HCT116 (cell line): Measurements from ENCODE around the gene TACR2. TPM values are rescaled to one million over a fixed set of nuclear protein-coding genes. Genes with fewer than 3 reads are reported as not detected.

Experiments used
- ATAC-seq: fragments of 200-7000 bp; cut with Tn5 transposase; 2 replicates; pipeline ENCODE4 v1.9.1; 2020; ENCODE audit warnings: mild to moderate bottlenecking, moderate library complexity
- BruUV-seq: library from RNA; stranded (reverse); fragments of 400-500 nt; replicated peaks from 2 replicates; lab custom pipeline; 2021; lab: Mats Ljungman, UMichigan
- CTCF ChIA-PET: fragments of 300-600 bp; sonication (Branson Sonifier 250); formaldehyde crosslinking; loops from one replicate; lab custom pipeline; 2021; ENCODE audit warnings: antibody characterized with exemption; lab: Charles Lee
- POLR2A ChIA-PET: fragments of 300-600, 350-600 bp; sonication (Branson Sonifier 250); formaldehyde crosslinking; loops from one replicate; lab custom pipeline; 2021; ENCODE audit warnings: antibody characterized with exemption; lab: Charles Lee
- RAD21 ChIA-PET, 2 experiments: fragments of 300-600 bp; sonication (Branson Sonifier 250); formaldehyde crosslinking; loops; one replicate each; lab custom pipeline; 2023; ENCODE audit warnings: low total read pairs in 2 of 2; ENCODE audit not compliant: uncharacterized antibody in 2 of 2, unreplicated experiment in 2 of 2, low non-redundant PET in 1 of 2; lab: Charles Lee
- DNase-seq: peaks from one replicate; pipeline ENCODE4 v3.0.0-alpha.2; 2010; ENCODE audit warnings: low read depth, low spot score
- H2AFZ ChIP-seq: fragments of 200-600 bp; shearing (Covaris generic), sonication (generic); 2 replicates; pipeline ENCODE4 v1.6.1; 2017; ENCODE audit warnings: low read depth, mixed run types, mixed read lengths, antibody characterized with exemption, low read length; ENCODE audit not compliant: poor library complexity, severe bottlenecking
- H3K27ac ChIP-seq: 2 replicates; pipeline ENCODE4 v1.5.1; 2012; ENCODE audit warnings: low read depth, low read length
- H3K27me3 ChIP-seq: fragments of 200-600 bp; sonication (generic); 2 replicates; pipeline ENCODE4 v1.6.1; 2016; ENCODE audit warnings: mixed run types, low read length, mixed read lengths; ENCODE audit not compliant: insufficient read depth
- H3K36me3 ChIP-seq, 2 experiments: fragments of 200-500 bp in 1 of 2; fragments of 200-600 bp in 1 of 2; sonication (Bioruptor generic) in 1 of 2; sonication (generic) in 1 of 2; 2 replicates each; pipeline versions ENCODE4 v1.5.1 to v1.6.1; 2014 to 2016; ENCODE audit warnings: low read length in 2 of 2, inconsistent platforms in 1 of 2, mixed read lengths in 1 of 2, mixed run types in 1 of 2; ENCODE audit not compliant: insufficient read depth in 2 of 2, control insufficient read depth in 1 of 2
- H3K4me1 ChIP-seq, 2 experiments: fragments of 200-600 bp in 1 of 2; sonication (generic) in 1 of 2; 2 replicates each; pipeline versions ENCODE4 v1.5.1 to v1.6.1; 2012 to 2017; ENCODE audit warnings: low read length in 2 of 2, inconsistent platforms in 1 of 2, mild to moderate bottlenecking in 1 of 2, mixed read lengths in 1 of 2, mixed run types in 1 of 2, moderate library complexity in 1 of 2; ENCODE audit not compliant: insufficient read depth in 2 of 2, control insufficient read depth in 1 of 2
- H3K4me2 ChIP-seq: fragments of 200-600 bp; sonication (generic); 2 replicates; pipeline ENCODE4 v1.6.1; 2017; ENCODE audit warnings: mixed run types, low read length, mixed read lengths
- H3K4me3 ChIP-seq, 2 experiments: fragments of 200-600 bp in 1 of 2; sonication (generic) in 1 of 2; replicated peaks in 1 of 2; 2 replicates each; pipeline ENCODE4 v1.5.1; 2011 to 2016; ENCODE audit warnings: low read length in 2 of 2, control low read depth in 1 of 2, low read depth in 1 of 2, mild to moderate bottlenecking in 1 of 2, mixed read lengths in 1 of 2, mixed run types in 1 of 2
- H3K79me2 ChIP-seq: fragments of 200-600 bp; sonication (generic); 2 replicates; pipeline ENCODE4 v1.6.1; 2017; ENCODE audit warnings: mild to moderate bottlenecking, mixed run types, low read length, moderate library complexity, mixed read lengths; ENCODE audit not compliant: insufficient read depth
- H3K9ac ChIP-seq: fragments of 200-600 bp; sonication (generic); 2 replicates; pipeline ENCODE4 v1.6.1; 2016; ENCODE audit warnings: low read length, mixed read lengths
- H3K9me2 ChIP-seq: fragments of 200-600 bp; sonication (generic), shearing (Covaris generic); 2 replicates; pipeline ENCODE4 v1.6.1; 2017; ENCODE audit warnings: mixed run types, mild to moderate bottlenecking, moderate library complexity; ENCODE audit not compliant: insufficient read depth
- H3K9me3 ChIP-seq, 2 experiments: fragments of 200-500 bp in 1 of 2; fragments of 200-600 bp in 1 of 2; sonication (Bioruptor generic) in 1 of 2; sonication (generic) in 1 of 2; 2 replicates each; pipeline ENCODE4 v1.6.1; 2014 to 2017; ENCODE audit warnings: low read length in 2 of 2, mixed read lengths in 2 of 2, inconsistent platforms in 1 of 2, low read depth in 1 of 2, mild to moderate bottlenecking in 1 of 2, mixed run types in 1 of 2, moderate library complexity in 1 of 2; ENCODE audit not compliant: control insufficient read depth in 1 of 2, insufficient read depth in 1 of 2
- H4K20me1 ChIP-seq: fragments of 200-600 bp; sonication (generic), shearing (Covaris generic); 2 replicates; pipeline ENCODE4 v1.6.1; 2017; ENCODE audit warnings: mixed run types, mild to moderate bottlenecking, moderate library complexity; ENCODE audit not compliant: insufficient read depth
- ATF3 ChIP-seq: IDR thresholded peaks from 2 replicates; pipeline ENCODE4 v1.6.1; 2012
- CBX3 ChIP-seq: IDR thresholded peaks from 2 replicates; pipeline ENCODE4 v1.6.1; 2012; ENCODE audit warnings: low read depth
- CTCF ChIP-seq, 3 experiments: fragments of 200-600 bp in 1 of 3; sonication (generic) in 1 of 3; IDR thresholded peaks in 2 of 3; conservative IDR thresholded peaks in 1 of 3; 2 replicates each; pipeline ENCODE4 v1.5.1; 2012 to 2017; ENCODE audit warnings: low read depth in 2 of 3, low read length in 2 of 3, antibody characterized with exemption in 1 of 3, borderline replicate concordance in 1 of 3, control low read depth in 1 of 3, mild to moderate bottlenecking in 1 of 3, mixed read lengths in 1 of 3, mixed run types in 1 of 3, moderate library complexity in 1 of 3; ENCODE audit not compliant: insufficient read depth in 1 of 3
- EGR1 ChIP-seq: IDR thresholded peaks from 2 replicates; pipeline ENCODE4 v1.6.1; 2012; ENCODE audit warnings: low read depth
- EZH2phosphoT487 ChIP-seq: fragments of 200-600 bp; IDR thresholded peaks from 2 replicates; pipeline ENCODE4 v1.6.1; 2018; ENCODE audit warnings: antibody characterized with exemption, borderline replicate concordance
- FOSL1 ChIP-seq: IDR thresholded peaks from 2 replicates; pipeline ENCODE4 v1.6.1; 2012; ENCODE audit warnings: low read depth
- JUND ChIP-seq: IDR thresholded peaks from 2 replicates; pipeline ENCODE4 v1.6.1; 2012
- MAX ChIP-seq: IDR thresholded peaks from 2 replicates; pipeline ENCODE4 v1.6.1; 2012
- POLR2A ChIP-seq: IDR thresholded peaks from 2 replicates; pipeline ENCODE4 v1.7.0; 2011; ENCODE audit warnings: borderline replicate concordance; ENCODE audit not compliant: insufficient read depth, insufficient read length; ENCODE audit errors: extremely low read depth
- REST ChIP-seq: IDR thresholded peaks from 2 replicates; pipeline ENCODE4 v1.6.1; 2012; ENCODE audit warnings: low read depth
- SIN3A ChIP-seq: IDR thresholded peaks from 2 replicates; pipeline ENCODE4 v1.6.1; 2012; ENCODE audit warnings: low read depth
- YY1 ChIP-seq: IDR thresholded peaks from 2 replicates; pipeline ENCODE4 v1.6.1; 2011; ENCODE audit warnings: low read length, low read depth, moderate library complexity, mild to moderate bottlenecking; ENCODE audit not compliant: insufficient replicate concordance; ENCODE audit errors: extremely low read depth
- intact Hi-C: fragments of 100-400 bp; cut with micrococcal nuclease; formaldehyde crosslinking; loops from 2 replicates; pipeline ENCODE4 v1.10.0; 2022
- total RNA-seq: library from RNA; stranded (reverse); gene quantifications from one replicate; pipeline ENCODE4 v1.2.1, GENCODE V29; 2021; ENCODE audit not compliant: unreplicated experiment

The TACR2 gene
- total RNA-seq, 1 experiment from 2014 or later: not detected

- Histone ChIP-seq H3K36me3 (no peaks in the 10 kb centered on the region), H3K4me3 (no peak overlapping the region), H3K27me3 (no peaks in the 10 kb centered on the region), H3K9ac (no peak overlapping the region), H3K9me3 (no peaks in the 10 kb centered on the region), H3K9me2 (no peaks in the 10 kb centered on the region), H3K27ac (no peak overlapping the region), H3K4me1 (peaks cover 3 to 25% of the 10 kb centered on the region in 2 experiments; a peak in 2 of 4 replicates), H2AFZ (no peak overlapping the region), H4K20me1 (no peaks in the 10 kb centered on the region), H3K4me2 (no peak overlapping the region), H3K79me2 (no peaks in the 10 kb centered on the region)
- ATAC-seq (no peak), DNase-seq (no peak)
- no TSS peak for BruUV-seq
- CTCF ChIA-PET: no interaction called here
- POLR2A ChIA-PET: interaction anchor here (0.6 kb wide), 1 partner anchor 12 kb away, joined by 4 read pairs; no protein-coding TSS in a partner anchor
- RAD21 ChIA-PET: no interaction called here
- TF ChIP-seq MAX (no peak), ATF3 (no peak), JUND (no peak), POLR2A (no peak)
- intact Hi-C loops: loop anchor here (10.0 kb wide), 1 partner anchor 293 kb away; no protein-coding TSS in a partner anchor
Measured at GRCh38 chr10:69421611-69422308, 5.0 kb upstream of the TACR2 start.

DNA sequence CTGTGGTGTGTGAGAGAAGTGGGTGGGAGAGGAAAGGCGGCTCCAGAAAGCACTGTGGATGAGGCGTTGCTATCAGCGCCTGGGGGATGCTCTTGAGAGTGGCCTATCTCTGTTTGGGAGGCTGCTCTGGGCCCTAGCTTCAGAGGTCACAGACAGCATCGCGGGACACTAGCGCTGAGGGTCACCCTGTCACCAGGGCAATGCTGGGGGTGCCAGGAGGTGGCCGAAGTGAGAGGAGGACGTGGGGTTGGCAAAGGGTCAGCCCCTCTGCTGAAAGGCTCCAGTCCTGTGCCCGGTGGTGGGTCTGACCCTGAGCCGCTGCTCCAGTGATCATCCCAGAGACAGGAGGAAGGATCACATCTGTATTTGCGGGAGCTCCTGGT lies 3.0 kb upstream of the TACR2 start:
- Histone ChIP-seq H3K9me2 (no peaks in the 10 kb centered on the region), H4K20me1 (no peaks in the 10 kb centered on the region), H3K27ac (no peak overlapping the region), H3K4me2 (no peak overlapping the region)
- ChIA-PET POLR2A (no interaction called here), CTCF (interaction anchor here (0.8 kb wide), 1 partner anchor 11 kb away, joined by 4 read pairs; no protein-coding TSS in a partner anchor)
- DNase-seq: no peak
- no peak for TF ChIP-seq YY1
- no peak for TF ChIP-seq EGR1
- TF ChIP-seq CBX3: no peak
- no peak for TF ChIP-seq SIN3A
- no peak for TF ChIP-seq FOSL1
- TF ChIP-seq REST: no peak
- TF ChIP-seq CTCF (IDR thresholded peaks at IDR 0.05 in 2 of 3, conservative IDR thresholded peaks at IDR 0.05 in 1 of 3; ENCODE audit: borderline replicate concordance in 1 of 3, insufficient read depth in 1 of 3, low read depth in 2 of 3, low read length in 2 of 3): no peak
- no peak for TF ChIP-seq ATF3
- no peak for TF ChIP-seq POLR2A
- no peak for TF ChIP-seq EZH2phosphoT487
- TF ChIP-seq, all 23 proteins: peak for 0
- H3K9ac ChIP-seq: no peak overlapping the region
- RAD21 ChIA-PET: no interaction called here
- H3K4me1 ChIP-seq: peaks cover 3 to 18% of the 10 kb centered on the region in 2 experiments; a peak in 2 of 4 replicates
- no peak for ATAC-seq
- intact Hi-C loops: loop anchor here (10.0 kb wide), 1 partner anchor 295 kb away; no protein-coding TSS in a partner anchor
- H3K4me3 ChIP-seq: no peak overlapping the region
- no peaks in the 10 kb centered on the region for H3K27me3 ChIP-seq
- H3K79me2 ChIP-seq: no peaks in the 10 kb centered on the region
- no peaks in the 10 kb centered on the region for H3K9me3 ChIP-seq
- H3K36me3 ChIP-seq: no peaks in the 10 kb centered on the region
- H2AFZ ChIP-seq: no peak overlapping the region
- no TSS peak for BruUV-seq
